Effector CD8-positive, alpha-beta T cell (primary cell): ENCODE results near the gene CD99L2.
"Not testable (repeated sequence)": the region's sequence is repeated elsewhere in the genome, so short reads cannot be mapped to it uniquely, and the experiment has no call there.

Experiments used
- DNase-seq: peaks from one replicate; lab custom pipeline; 2025; lab: John Stamatoyannopoulos, UW

CD99L2 gene

DNA sequence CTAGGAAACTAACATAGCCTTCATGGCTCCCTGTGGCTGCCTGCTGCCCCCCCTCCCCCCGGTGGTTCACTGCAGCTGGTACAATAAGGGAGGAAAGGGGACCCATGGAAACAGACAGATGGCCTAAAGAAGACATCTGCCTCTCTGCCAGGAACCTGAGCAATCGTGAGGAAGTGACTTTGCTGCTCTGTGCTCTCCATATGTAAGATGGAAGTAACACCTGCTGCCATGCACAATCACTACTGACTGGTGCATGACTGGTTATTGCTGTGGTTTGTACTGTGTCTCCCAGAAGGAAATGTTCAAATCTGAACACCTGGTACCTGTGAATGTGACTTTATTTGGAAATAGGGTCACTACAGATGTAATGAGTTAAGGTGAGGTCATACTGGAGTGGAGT, 43.6 kb downstream of the CD99L2 start:
- DNase-seq: no peak

DNA sequence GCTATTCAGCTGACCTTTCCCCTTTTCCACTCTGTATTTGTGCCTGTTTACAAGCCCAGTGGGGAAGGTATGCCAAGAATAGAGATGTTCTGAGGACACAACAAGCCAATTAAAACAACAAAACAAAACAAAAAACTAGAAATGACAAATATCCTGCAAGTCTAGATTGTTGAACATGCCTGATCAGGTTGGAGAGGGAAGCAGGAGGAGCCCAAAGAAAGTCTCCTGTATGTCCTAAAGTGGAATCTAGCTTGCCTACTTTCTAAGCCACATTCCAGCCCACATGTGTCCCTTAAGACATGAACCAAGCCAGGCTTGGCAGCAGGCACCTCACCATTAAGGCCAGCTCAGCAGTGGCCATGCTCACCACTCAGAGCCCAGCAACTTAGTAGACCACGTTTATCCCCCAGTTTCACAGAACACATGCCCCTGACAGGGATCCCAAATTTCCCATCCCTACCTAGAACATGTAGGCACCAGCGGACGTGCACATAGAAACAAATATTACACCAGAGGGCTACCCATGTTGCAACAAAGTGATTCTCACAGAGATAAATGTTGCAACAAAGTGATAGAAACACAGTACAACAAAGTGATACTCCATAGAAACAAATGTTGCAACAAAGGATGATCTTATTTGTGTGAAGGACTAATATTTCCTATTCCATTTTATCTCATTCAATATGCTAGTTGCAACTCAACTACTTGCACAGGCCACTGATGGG, 48.3 kb downstream of the CD99L2 start:
- no peak for DNase-seq

DNA sequence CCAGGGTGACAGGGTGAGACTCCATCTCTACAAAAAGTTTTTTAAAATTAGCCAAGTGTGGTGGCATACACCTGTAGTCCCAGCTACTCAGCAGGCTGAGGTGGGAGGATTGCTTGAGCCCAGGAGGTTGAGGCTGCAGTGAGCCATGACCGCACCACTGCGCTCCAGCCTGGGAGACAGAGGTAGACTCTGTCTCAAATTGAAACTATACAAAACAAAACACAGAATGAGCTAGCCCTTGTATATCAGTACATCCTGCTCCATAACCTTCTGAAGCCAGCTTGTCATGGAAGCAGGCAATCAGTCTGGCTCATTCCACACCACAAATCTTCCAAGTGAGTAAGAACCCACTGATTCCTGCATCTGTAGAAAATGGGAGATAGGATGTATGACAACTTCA, 49.0 kb downstream of the CD99L2 start:
- DNase-seq: no peak

DNA sequence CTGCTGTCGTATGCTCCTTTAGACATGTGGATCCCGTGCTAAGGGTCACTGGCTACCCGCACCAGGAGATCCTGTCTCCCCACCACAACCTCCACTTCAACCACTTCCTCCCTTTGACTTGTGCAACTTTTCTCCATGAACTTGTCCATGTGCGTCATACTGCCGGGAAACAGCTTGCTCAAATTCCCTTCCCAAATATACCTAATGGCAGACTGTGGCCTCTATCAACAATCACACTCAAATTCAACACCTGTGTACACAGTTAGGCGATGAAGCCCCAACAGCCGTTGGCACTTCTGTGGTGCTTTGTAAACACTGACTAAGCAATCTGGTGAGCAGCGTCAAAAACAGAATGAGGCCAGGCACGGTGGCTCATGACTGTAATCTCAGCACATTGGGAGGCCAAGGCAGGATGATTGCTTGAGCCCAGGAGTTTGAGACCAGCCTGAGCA, 49.5 kb downstream of the CD99L2 start:
- DNase-seq: no peak

DNA sequence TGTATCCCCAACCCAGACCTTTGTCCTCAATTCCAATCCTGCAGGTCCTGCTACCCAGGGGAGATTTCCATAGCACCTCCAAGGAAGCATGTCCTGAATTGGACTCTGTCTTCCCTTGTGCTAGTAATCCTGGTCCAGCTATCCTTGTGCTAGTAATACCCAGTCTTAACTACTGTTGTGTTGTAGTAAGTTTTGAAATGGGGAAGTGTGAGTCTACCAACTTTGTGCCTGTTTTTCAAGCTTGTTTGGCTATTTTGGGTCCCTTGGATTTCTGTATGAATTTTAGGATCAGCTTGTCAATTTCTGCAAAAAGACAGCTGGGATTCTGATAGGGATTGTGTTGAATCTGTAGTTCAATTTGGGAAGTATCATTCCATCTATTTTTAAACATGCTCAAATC, 51.4 kb downstream of the CD99L2 start:
- no peak for DNase-seq

DNA sequence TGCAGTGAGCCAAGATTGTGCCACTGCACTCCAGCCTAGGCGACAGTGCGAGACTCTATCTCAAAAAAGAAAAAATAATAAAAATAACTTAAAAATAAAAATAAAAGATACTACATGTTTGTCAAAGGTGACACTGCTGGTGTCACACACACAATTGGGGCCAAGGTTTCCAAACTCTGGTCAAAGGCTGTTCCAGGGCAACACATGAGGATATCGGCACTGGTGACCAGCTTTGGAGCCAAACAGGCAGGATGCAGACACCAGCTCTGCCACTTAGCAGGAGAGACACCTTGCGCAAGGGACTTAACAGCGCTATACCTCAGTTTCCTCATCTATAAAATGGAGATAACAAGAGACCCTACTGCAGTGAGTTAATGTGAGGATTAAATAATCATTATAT, 52.3 kb downstream of the CD99L2 start:
- DNase-seq: no peak

DNA sequence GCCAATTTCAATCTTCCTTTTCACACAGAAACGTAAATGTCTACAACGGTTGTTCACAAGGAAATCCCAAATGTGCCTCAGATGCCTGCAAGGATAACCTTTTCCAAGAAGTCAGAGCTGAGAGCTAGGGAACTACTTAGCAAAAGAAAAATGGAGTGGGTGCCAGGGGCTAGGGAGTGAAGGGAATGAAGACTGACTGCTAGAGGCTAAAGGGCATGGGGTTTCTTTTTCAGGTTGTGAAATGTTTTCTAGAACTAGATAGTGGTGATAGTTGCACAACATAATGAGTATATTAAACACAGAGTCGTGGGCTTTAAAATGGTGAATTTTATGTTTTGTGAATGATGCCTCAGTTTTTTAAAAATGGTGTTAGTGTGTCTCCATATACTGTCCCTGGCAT, 53.4 kb downstream of the CD99L2 start:
- no peak for DNase-seq

DNA sequence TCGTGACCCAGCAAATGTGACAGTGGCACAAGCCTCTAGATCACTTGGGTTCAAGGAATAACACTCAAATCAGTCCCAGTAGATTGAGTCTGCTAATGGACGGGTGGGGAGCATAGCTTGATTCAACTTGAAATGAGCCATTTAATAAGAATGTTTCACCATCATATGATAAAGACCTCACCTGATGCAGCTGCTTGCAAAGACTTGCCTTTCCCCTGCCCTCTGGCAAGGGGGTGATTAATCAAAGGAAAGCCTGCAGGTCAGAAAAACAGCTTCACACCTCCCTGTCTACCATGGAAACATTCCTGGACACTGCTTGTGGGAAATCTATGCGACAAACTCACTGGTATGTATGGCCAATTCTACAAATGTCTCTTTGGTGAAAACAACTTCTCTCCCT, 54.5 kb downstream of the CD99L2 start:
- no peak for DNase-seq

DNA sequence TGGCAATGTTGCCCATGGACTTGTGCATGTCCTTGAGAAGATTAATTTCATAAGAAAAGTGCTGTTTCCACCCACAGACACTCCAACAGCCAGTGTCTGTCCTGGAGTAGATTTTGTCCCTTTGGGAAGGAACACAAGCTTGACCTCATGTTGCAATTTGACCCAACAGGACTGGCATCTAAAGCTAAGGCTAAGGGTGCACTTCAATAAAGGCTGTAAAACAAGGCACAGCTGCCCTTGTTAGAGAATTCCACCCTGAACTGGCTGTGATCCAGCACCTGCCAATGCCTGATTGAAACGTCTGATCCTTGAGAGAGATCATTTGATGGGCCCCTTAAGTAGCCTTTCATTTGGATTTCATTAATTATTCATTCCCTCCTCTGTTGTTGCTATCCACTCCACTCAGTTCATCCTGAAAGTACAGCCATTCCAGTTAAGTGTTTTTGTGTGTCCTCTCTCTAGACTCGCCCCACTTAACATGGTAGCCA, 56.2 kb downstream of the CD99L2 start:
- no peak for DNase-seq

DNA sequence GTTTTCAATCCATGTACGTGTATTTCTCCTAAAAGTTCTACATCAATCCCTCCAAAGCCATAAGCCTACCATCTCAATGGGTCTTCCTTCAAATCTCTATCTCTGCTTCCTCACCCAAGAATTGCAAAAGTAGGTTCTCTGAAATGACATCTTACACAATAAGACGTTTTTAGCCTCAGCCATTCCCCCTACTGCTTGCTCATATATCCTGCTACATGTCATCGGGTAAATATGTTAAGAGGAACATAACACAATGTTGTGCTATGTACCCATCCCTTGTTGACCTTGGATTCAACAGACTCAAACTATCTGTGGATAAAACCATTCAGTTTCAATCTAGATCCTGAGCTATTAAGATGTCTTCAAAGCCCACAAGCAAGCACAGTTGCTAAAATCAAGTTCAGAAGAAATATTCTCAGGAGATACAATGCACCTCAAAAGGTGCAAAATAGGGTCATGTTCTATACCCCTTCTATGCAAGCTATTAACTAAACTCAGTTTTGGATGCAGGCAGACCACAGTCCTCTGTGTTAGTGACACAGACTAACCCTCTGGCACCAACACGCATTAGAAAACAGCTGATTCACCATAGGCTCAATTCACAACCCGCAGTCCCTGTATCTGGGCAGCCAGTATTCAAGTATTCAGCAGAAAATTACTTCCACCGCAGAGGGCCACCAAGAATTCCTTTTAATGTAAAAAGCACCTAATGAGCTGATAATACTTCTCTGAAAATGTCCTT, 56.8 kb downstream of the CD99L2 start:
- DNase-seq: no peak

DNA sequence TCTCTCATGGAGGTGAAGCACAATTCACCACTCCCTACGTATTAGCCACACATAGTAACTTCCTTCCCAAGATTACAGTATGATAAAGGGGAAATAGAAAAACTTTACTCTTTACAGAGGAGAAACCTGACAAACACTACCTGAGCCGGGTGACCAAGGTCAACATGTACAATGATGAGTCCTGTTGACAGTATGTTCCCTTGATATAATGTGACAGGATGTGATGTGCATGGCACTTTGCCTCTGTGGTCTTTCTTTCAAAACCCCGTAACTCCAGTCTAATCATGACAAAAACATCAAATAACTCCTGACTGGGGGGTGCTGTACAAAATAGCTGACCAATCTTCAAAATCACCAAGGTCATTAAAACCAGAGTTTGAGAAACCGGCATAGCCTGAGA, 60.6 kb downstream of the CD99L2 start:
- DNase-seq: no peak

DNA sequence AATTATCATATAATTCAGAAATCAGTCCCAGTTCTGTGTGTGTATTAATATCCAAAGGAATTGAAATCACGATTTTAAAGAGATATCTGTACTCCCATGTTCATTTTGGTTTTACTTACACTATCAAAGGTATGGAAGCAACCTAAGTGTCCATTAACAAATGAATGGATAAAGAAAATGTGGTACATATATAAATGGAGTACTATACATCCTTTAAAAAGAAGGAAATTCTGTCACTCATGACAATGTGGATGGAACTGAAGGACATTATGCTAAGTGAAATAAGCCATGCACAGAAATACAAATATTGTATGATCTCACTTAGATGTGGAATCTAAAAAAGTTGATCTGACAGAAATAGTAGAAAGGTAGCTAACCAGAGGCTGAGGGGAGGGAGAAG, 63.8 kb downstream of the CD99L2 start:
- DNase-seq: no peak

DNA sequence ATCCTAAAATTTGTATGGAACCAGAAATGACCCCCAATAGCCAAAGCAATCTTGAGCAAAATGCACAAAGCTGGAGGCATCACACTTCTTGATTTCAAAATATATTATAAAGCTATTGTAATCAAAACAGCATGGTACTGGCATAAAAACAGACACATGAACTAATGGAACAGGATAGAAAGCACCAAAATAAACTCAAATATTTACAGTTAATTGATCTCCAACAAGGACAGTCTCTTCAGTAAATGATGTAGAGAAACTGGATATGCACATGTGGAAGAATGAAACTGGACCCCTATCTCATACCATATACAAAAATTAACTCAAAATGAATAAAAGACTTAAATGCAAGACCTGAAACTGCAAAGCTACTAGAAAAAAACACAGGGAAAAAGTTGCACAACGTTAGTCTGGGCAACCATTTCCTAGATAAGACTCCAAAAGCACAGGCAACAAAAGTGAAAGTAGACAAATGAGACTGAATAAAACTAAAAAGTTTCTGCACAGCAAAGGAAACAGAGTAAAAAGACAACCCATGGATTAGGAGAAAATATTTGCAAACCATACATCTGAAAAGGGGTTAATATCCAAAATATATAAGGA, 64.9 kb downstream of the CD99L2 start:
- DNase-seq: no peak

DNA sequence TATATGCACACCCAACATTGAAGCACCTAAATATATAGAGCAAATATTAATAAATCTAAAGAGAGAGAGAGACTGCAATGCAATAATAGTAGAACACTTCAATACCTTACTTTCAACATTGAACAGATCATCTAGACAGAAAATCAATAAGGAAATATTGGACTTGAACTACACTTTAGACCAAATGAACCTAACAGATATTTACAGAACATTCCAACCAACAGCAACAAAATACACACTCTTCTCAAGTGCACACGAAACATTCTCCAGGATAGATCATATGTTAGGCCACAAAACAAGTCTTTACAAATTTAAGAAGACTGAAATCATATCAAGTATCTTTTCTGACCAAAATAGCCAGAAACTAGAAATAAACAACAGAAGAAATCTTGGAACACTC, 66.6 kb downstream of the CD99L2 start:
- DNase-seq: no peak

DNA sequence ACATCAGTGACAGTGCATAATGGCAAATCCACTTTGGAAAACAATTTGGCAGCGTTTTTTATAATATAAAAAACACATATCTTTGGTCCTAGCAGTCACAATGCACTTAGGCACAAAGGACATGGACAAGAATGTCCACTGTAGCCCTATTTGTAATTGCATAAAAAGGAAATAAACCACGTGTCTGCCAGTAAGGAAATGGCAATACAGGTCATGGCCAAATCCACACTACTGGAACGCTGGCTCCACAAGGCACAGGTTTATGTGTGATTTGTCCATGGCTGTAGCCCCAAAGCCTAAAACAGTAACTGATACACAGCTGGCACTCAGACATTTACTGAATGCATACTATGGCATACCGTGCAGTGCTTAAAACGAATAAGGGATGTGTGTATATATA, 69.7 kb downstream of the CD99L2 start:
- no peak for DNase-seq

DNA sequence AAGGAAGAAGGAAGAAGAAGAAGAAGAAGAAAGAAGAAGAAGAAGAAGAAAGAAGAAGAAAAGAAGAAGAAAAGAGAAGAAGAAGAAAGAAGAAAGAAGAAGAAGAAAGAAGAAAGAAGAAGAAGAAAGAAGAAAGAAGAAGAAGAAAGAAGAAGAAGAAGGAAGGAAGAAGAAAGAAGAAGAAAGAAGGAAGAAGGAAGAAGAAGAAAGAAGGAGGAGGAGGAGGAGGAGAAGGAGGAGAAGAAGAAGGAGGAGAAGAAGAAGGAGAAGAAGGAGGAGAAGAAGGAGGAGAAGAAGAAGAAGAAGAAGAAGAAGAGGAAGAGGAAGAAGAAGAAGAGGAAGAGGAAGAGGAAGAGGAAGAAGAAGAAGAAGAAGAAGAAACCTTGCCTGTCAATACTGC, 74.1 kb downstream of the CD99L2 start:
- not testable (repeated sequence) for DNase-seq

DNA sequence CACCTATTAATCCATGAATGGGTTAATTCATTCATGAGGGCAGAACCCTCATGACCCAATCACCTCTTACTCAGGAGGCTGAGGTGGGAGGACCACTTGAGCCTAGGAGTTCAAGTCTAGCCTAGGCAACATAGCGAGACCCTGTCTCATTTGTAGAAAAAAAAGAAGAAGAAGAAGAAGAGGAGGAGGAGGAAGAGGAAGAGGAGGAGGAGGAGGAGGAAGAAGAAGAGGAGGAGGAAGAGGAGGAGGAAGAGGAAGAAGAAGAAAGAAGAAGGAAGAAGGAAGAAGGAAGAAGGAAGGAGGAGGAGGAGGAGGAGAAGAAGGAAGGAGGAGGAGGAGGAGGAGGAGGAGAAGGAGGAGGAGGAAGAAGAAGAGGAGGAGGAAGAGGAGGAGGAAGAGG, 74.6 kb downstream of the CD99L2 start:
- DNase-seq: not testable (repeated sequence)

DNA sequence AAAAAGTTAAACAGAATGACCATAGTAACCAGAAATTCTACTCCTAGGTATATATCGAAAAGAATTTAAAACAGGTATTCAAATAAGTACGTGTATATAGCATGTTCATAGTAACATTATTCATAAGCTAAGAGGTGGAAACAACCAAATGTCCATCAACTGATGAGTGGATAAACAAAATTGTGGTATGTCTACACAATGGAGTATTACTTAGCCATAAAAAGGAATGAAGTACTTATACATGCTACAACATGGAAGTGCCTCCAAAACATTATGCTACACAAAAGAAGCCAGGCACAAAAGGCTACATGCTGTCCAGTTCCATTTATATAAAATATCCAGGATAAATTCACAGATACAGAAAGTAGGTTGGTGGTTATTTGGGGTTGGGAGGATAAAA, 76.5 kb downstream of the CD99L2 start:
- no peak for DNase-seq

DNA sequence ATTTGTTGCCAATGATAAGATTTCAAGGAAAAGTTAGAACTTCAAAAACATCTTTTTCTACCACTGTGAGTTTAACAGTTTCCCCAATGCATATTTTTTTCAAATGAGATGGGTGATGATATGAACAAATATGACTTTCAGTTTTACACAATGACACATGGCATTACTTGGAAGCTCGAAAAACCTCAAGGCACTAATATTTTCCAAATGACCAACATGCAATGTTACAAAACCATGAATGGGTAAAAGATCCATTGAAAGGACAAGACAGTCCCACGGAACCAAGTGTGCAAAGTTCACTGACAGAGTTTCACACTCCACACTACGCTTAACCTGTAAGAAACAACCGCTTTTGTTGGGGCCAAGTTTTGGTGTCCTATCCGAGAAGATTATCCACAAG, 84.5 kb downstream of the CD99L2 start:
- no peak for DNase-seq

DNA sequence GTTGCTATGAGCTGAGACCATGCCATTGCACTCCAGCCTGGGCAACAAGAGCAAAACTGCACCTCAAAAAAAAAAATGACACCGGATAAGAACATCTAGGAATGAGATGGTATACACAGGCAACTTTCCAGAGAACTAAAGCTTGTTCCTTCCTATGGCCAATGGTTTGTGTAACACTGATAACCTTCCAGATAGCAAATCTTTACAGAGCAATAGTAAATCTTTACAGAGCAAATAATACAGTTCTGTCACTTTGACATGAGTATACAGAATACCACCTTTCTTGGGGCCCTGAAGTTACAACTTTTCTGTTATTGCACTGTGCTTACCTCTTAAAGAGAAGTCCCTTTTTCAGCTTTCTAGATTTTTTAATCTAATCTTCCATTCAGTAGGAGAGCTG, 91.6 kb downstream of the CD99L2 start:
- DNase-seq: no peak

DNA sequence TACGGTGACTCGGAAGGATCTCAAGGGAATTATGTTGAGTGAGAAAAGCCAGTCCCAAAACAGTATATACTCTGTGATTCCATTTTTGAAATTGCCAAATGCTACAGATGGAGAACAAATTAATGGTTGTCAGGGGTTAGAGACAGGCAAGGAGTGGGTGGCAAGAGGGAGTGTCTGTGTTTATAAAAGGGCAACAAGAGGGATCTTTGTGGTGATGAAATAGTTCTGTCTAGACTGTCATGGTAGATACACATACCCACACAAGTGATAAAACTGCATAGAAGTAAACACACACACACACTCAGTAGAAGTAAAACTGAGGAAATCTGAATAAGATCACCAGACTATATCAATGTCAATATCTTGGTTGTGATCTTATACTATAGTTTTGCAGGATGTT, 92.7 kb downstream of the CD99L2 start:
- no peak for DNase-seq

DNA sequence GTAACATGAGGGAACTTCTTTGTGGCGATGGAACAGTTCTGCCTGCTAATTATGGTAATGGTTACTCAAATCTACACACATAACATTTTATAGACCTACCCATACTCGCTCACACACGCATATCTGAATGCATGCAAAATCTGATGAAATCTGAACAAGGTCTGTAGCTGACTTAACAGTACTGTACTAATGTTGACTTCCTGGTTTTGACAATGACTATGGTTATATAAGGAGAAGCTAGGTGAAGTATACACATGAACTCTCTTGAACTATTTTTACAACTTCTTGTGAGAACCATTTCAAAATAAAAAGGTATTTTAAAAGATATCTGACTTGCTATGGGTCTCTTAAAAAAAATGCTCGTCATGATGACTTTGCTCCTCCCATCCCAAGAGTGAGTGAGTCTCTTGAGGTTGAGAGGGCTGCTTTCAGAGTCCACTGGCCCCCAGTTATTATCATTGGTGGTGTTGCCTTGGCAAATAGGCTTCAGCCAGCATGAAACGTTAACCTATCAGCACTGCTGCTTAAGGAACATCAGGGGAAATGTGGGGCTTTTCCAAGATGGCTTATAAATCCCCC, 105.4 kb downstream of the CD99L2 start:
- no peak for DNase-seq

DNA sequence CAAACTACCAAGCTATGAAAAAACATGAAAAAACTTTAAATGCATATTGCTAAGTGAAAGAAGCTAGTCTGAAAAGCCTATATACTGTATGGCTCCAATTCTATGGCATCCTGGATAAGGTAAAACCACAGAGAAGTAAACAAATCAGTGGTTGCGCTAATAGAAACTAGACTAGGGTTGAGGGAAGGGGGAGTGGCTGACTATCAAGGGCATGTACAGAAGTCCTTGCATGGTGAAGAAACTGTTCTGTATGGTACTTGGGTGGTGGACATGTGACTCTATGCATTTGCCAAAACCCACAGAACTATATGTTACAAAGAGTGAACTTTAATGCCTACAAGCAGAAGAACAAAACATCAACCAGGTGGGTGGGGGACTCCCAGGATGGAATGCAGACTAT, 108.4 kb downstream of the CD99L2 start:
- DNase-seq: no peak
